DND-41 (cell line): ENCODE results near the gene RPL10.

Experiments used
- ATAC-seq: fragments of 200-7000 bp; cut with Tn5 transposase; 3 replicates; pipeline ENCODE4 v1.9.1; 2021; ENCODE audit warnings: low read depth; ENCODE audit not compliant: insufficient read depth
- DNase-seq: peaks from one replicate; pipeline ENCODE4 v3.0.0-alpha.2; 2020
- H2AFZ ChIP-seq: 2 replicates; pipeline ENCODE4 v1.6.0; 2012; ENCODE audit warnings: low read depth, low read length
- H3K27ac ChIP-seq: 2 replicates; pipeline ENCODE4 v1.5.1; 2012; ENCODE audit warnings: low read length, inconsistent platforms
- H3K27me3 ChIP-seq: fragments of 200-600 bp; sonication (generic); 2 replicates; pipeline ENCODE4 v1.6.0; 2012; ENCODE audit warnings: low read length, mild to moderate bottlenecking, inconsistent platforms; ENCODE audit not compliant: insufficient read depth, poor library complexity
- H3K36me3 ChIP-seq: 2 replicates; pipeline ENCODE4 v1.5.1; 2012; ENCODE audit warnings: low read length, inconsistent platforms; ENCODE audit not compliant: insufficient read depth
- H3K4me1 ChIP-seq: 2 replicates; pipeline ENCODE4 v1.5.1; 2012; ENCODE audit warnings: mild to moderate bottlenecking, low read length; ENCODE audit not compliant: insufficient read depth
- H3K4me2 ChIP-seq: 2 replicates; pipeline ENCODE4 v1.6.0; 2012; ENCODE audit warnings: mild to moderate bottlenecking, moderate library complexity, low read length, inconsistent platforms; ENCODE audit not compliant: insufficient read depth
- H3K4me3 ChIP-seq, 2 experiments: fragments of 200-600 bp in 1 of 2; shearing (Covaris generic) in 1 of 2; 2 replicates each; pipeline ENCODE4 v1.5.1; 2012 to 2016; ENCODE audit warnings: inconsistent platforms in 2 of 2, low read length in 2 of 2, mild to moderate bottlenecking in 2 of 2, low read depth in 1 of 2, moderate library complexity in 1 of 2
- H3K79me2 ChIP-seq: 2 replicates; pipeline ENCODE4 v1.6.0; 2012; ENCODE audit warnings: low read length, inconsistent platforms; ENCODE audit not compliant: insufficient read depth
- H3K9ac ChIP-seq: 2 replicates; pipeline ENCODE4 v1.6.0; 2012; ENCODE audit warnings: low read depth, mild to moderate bottlenecking, inconsistent platforms, low read length, moderate library complexity
- H3K9me3 ChIP-seq: 2 replicates; pipeline ENCODE4 v1.5.1; 2012; ENCODE audit warnings: low read length, moderate library complexity, mild to moderate bottlenecking, inconsistent platforms; ENCODE audit not compliant: insufficient read depth, severe bottlenecking
- H4K20me1 ChIP-seq: 2 replicates; pipeline ENCODE4 v1.6.0; 2012; ENCODE audit warnings: low read length; ENCODE audit not compliant: insufficient read depth
- EZH2 ChIP-seq: IDR thresholded peaks from 3 replicates; pipeline ENCODE4 v1.6.1; 2012; ENCODE audit warnings: borderline replicate concordance, low read depth, mild to moderate bottlenecking, moderate library complexity, low read length, inconsistent platforms; ENCODE audit not compliant: severe bottlenecking
- TF ChIP-seq, protein P1 (sequence below): IDR thresholded peaks from 2 replicates; pipeline ENCODE4 v1.5.1; 2012; ENCODE audit warnings: borderline replicate concordance, low read length, moderate library complexity, mild to moderate bottlenecking; ENCODE audit not compliant: poor library complexity, severe bottlenecking; ENCODE audit errors: extremely low read depth

RPL10 gene

DNA sequence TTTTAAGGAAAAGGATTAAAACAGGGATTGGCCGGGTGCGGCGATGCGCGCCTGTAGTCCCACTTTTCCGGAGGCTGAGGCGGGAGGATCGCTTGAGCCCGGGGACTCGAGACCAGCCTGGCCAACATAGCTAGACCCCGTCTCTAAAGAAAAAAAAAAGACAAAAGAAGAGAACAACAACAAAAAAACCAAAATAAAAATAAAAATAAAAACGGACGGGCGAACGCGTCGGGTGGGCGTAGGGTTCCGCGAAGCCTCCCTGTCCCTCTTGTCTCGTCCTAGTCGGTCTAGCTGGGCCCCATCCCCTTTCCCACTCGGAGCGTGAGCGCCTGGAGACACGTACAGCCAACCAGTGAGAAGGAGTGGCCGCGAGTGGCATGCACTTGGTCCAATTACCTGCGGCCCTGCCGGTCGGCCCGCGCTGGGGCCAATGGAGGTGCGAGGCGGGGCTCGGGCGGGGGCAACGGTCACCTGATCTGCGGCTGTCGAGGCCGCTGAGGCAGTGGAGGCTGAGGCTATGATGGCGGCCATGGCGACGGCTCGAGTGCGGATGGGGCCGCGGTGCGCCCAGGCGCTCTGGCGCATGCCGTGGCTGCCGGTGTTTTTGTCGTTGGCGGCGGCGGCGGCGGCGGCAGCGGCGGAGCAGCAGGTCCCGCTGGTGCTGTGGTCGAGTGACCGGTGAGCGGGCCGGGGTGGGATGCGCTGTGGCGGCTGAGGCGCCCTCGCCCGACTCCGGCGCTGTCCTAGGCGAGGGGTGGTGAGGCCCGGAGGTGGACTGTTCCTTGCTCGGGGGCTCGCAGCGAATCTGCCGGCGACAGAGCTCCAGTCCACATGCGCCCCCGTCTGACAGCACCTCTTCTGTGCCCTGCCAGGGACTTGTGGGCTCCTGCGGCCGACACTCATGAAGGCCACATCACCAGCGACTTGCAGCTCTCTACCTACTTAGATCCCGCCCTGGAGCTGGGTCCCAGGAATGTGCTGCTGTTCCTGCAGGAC lies 30.3 kb downstream of the RPL10 start, which contains the start of gene ATP6AP1:
TSS of gene ATP6AP1 (plus strand) at position 502 of the 996 bp plus-strand sequence. CDS start at position 518, 16 bp downstream.
- peak within 1 kb of the TSS; percentile 46 to 88; a peak in 3 of 4 replicates for H3K4me3 ChIP-seq
- H3K27ac ChIP-seq = peak within 1 kb of the TSS; percentile 75
- DNase-seq (peak; percentile 94), ATAC-seq (peak; percentile 100)
- H3K9me3 ChIP-seq = no peaks in the 10 kb centered on the region
- H3K36me3 ChIP-seq = peaks cover 20% of the 10 kb centered on the region
- H2AFZ ChIP-seq = peak within 1 kb of the TSS; percentile 68
- no peaks in the 10 kb centered on the region for H3K27me3 ChIP-seq
- peak within 1 kb of the TSS; percentile 79 for H3K9ac ChIP-seq
- peaks cover 34% of the 10 kb centered on the region for H3K4me1 ChIP-seq
- TF ChIP-seq, protein P1, sequence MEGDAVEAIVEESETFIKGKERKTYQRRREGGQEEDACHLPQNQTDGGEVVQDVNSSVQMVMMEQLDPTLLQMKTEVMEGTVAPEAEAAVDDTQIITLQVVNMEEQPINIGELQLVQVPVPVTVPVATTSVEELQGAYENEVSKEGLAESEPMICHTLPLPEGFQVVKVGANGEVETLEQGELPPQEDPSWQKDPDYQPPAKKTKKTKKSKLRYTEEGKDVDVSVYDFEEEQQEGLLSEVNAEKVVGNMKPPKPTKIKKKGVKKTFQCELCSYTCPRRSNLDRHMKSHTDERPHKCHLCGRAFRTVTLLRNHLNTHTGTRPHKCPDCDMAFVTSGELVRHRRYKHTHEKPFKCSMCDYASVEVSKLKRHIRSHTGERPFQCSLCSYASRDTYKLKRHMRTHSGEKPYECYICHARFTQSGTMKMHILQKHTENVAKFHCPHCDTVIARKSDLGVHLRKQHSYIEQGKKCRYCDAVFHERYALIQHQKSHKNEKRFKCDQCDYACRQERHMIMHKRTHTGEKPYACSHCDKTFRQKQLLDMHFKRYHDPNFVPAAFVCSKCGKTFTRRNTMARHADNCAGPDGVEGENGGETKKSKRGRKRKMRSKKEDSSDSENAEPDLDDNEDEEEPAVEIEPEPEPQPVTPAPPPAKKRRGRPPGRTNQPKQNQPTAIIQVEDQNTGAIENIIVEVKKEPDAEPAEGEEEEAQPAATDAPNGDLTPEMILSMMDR = peak; percentile 40
- no peak for TF ChIP-seq EZH2
- H4K20me1 ChIP-seq = no peaks in the 10 kb centered on the region
- H3K79me2 ChIP-seq = peaks cover 30% of the 10 kb centered on the region
- H3K4me2 ChIP-seq = peak within 1 kb of the TSS; percentile 86

DNA sequence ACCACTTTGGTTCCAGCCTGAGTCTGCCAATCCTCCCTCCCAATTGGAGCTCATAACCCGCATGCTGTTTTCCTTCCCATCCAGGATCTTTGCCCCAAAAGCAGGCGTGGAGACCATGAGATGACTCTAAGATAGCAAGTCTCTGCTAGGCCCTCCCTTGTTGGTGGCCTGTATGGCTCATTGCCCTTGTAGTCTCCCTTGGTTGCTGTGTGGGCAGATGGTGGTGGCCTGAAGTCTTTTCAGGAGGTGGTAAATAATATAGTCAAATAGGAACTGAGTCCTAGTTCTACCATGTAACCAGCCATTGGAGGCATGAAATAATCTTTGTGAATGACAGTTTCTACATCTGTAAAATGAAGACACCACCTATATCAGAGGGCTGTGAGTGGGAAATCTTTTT lies 31.5 kb downstream of the RPL10 start:
- peak overlapping the region; percentile 86 for H3K4me2 ChIP-seq
- H3K79me2 ChIP-seq = peaks cover 30% of the 10 kb centered on the region
- H3K9ac ChIP-seq = peak overlapping the region; percentile 79; the same call in 1 of the 2 replicates
- H2AFZ ChIP-seq = no peak overlapping the region
- no peaks in the 10 kb centered on the region for H4K20me1 ChIP-seq
- H3K4me1 ChIP-seq = peaks cover 34% of the 10 kb centered on the region
- ATAC-seq (no peak), DNase-seq (no peak)
- no peak for TF ChIP-seq EZH2
- TF ChIP-seq, protein P1 = no peak
- H3K36me3 ChIP-seq = peaks cover 32% of the 10 kb centered on the region
- no peaks in the 10 kb centered on the region for H3K9me3 ChIP-seq
- H3K4me3 ChIP-seq = peak overlapping the region in 1 of 2 experiments; percentile 88; a peak in 2 of 4 replicates
- no peaks in the 10 kb centered on the region for H3K27me3 ChIP-seq
- no peak overlapping the region for H3K27ac ChIP-seq

DNA sequence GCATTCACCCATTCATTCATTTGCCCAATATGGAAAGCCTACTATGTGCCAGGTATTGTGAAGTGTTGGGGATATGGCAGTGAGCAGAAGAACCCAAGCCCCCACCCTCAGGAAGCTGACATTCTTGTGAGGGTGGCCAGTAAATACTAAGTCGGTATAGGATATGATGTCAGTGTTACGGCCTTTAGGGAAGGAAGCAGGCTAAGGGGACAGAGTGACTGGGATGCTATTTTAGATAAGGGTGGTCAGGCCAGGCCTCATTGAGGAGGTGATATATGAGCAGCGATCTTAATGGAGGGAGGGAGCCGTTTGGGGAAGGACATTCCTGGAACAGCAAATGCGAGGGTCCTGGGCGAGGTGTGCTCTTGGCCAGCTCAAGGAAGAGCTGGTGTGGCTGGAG lies 32.3 kb downstream of the RPL10 start:
- DNase-seq (no peak), ATAC-seq (no peak)
- Histone ChIP-seq H4K20me1 (no peaks in the 10 kb centered on the region), H2AFZ (no peak overlapping the region), H3K9me3 (no peaks in the 10 kb centered on the region), H3K4me2 (no peak overlapping the region; the same call in 1 of the 2 replicates), H3K9ac (no peak overlapping the region), H3K27ac (no peak overlapping the region), H3K4me3 (no peak overlapping the region), H3K27me3 (no peaks in the 10 kb centered on the region), H3K79me2 (peaks cover 30% of the 10 kb centered on the region), H3K36me3 (peaks cover 39% of the 10 kb centered on the region), H3K4me1 (peaks cover 34% of the 10 kb centered on the region)
- no peak for TF ChIP-seq EZH2

DNA sequence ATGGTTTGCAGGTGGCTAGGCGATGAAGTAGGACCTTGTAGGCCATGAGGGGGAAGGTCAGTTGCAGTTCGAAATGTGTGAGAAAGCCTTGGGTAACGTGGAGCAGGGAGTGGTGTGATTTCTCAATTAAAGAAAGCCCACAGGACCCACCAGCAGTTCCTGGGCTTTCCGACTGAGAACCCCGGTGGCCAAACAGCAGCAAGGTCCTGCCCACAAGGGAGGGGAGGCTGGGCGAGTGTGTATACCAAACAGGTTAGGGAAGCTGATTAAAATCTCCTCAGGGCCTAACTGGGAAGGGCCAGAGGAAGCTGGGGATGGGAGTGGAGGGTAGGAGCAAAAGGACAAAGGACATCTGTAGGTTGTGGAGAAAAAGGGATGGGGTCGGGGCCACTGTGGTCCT lies 32.7 kb downstream of the RPL10 start:
- peaks cover 44% of the 10 kb centered on the region for H3K36me3 ChIP-seq
- H3K9me3 ChIP-seq = no peaks in the 10 kb centered on the region
- TF ChIP-seq, protein P1 = no peak
- no peak for TF ChIP-seq EZH2
- no peak for ATAC-seq
- H4K20me1 ChIP-seq = no peaks in the 10 kb centered on the region
- H3K4me1 ChIP-seq = peaks cover 38% of the 10 kb centered on the region
- no peak overlapping the region for H3K4me3 ChIP-seq
- H3K4me2 ChIP-seq = no peak overlapping the region
- no peak overlapping the region for H2AFZ ChIP-seq
- H3K27ac ChIP-seq = no peak overlapping the region
- DNase-seq = no peak
- no peaks in the 10 kb centered on the region for H3K27me3 ChIP-seq
- no peak overlapping the region for H3K9ac ChIP-seq
- peaks cover 30% of the 10 kb centered on the region for H3K79me2 ChIP-seq
